Stomach (tissue), 4 donors: Measurements from ENCODE around the gene P3H1.

Experiments used
- POLR2A ChIP-seq, 4 donors: fragments of 450-650 bp; IDR thresholded peaks; one replicate each; pipeline ENCODE4 v1.6.1; 2016; ENCODE audit warnings: antibody characterized with exemption in 4 of 4, control low read depth in 2 of 4, mild to moderate bottlenecking in 1 of 4, moderate library complexity in 1 of 4
- POLR2AphosphoS5 ChIP-seq, 3 donors: sonication (generic); formaldehyde crosslinking; IDR thresholded peaks; one replicate each; pipeline ENCODE4 v1.6.1; 2016; ENCODE audit warnings: antibody characterized with exemption in 3 of 3
- TF ChIP-seq, protein P1 (sequence below), 7 experiments: fragments of 450-650 bp in 4 of 7; fragments of 200-600 bp in 3 of 7; sonication (generic) in 3 of 7; IDR thresholded peaks; one replicate each; pipeline ENCODE4 v1.5.1; 2016 to 2019; ENCODE audit warnings: antibody characterized with exemption in 7 of 7, control low read depth in 2 of 7, mild to moderate bottlenecking in 1 of 7

DNA sequence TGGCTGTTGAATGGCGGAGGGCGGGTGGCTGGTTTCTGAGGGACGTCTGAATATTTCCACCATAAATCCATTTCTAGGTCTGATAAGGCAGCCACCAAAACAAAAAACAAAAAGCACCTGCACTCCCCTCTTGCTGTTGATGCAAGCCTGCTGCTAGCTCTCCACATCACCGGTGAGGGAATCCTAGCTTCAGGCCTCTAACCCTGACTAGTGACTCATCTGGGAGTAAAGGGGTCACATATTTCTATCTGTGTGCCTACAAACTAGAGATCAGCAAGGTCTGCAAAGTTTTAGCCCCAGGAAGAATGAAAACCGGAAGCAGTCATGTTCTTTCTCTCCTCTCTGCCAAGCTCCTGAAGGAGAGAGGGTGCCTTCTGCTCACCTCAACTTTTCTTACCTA is 39.8 kb upstream of the P3H1 start:
- TF ChIP-seq POLR2AphosphoS5 (IDR thresholded peaks at IDR 0.05) (no peak), POLR2A (IDR thresholded peaks at IDR 0.05) (no peak)
- TF ChIP-seq, protein P1, sequence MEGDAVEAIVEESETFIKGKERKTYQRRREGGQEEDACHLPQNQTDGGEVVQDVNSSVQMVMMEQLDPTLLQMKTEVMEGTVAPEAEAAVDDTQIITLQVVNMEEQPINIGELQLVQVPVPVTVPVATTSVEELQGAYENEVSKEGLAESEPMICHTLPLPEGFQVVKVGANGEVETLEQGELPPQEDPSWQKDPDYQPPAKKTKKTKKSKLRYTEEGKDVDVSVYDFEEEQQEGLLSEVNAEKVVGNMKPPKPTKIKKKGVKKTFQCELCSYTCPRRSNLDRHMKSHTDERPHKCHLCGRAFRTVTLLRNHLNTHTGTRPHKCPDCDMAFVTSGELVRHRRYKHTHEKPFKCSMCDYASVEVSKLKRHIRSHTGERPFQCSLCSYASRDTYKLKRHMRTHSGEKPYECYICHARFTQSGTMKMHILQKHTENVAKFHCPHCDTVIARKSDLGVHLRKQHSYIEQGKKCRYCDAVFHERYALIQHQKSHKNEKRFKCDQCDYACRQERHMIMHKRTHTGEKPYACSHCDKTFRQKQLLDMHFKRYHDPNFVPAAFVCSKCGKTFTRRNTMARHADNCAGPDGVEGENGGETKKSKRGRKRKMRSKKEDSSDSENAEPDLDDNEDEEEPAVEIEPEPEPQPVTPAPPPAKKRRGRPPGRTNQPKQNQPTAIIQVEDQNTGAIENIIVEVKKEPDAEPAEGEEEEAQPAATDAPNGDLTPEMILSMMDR (IDR thresholded peaks at IDR 0.05), result no peak
